ENCODE results near the gene KMT5B. TPM values are rescaled to one million over a fixed set of nuclear protein-coding genes. Genes with fewer than 3 reads are reported as not detected.

The KMT5B gene
- polyA plus RNA-seq, 3 donors, result 12.2 to 22.0 (median 19.5) TPM

GRCh38 chr11:68204402-68204801, 8.7 kb downstream of the KMT5B start:
- TF ChIP-seq CTCF (IDR thresholded peaks at IDR 0.05), result no peak
- no peak overlapping the region for H3K4me3 Mint-ChIP-seq
- H3K36me3 Mint-ChIP-seq, result peaks cover 3 to 10% of the 10 kb centered on the region in 2 donors
- Histone ChIP-seq H3K4me3 (replicated peaks in 1 of 3; ENCODE audit: low read depth in 2 of 3, low read length in 3 of 3) (no peak overlapping the region), H3K9ac (ENCODE audit: insufficient read depth, low read length, poor library complexity, severe bottlenecking) (no peak overlapping the region), H3K36me3 (replicated peaks in 1 of 2; ENCODE audit: control insufficient read depth in 1 of 2, insufficient read depth in 2 of 2, low read length in 2 of 2) (peaks cover 0 to 4% of the 10 kb centered on the region in 2 donors), H3K4me1 (ENCODE audit: control insufficient read depth in 1 of 2, insufficient read depth in 2 of 2, low read length in 2 of 2) (peaks cover 23 to 26% of the 10 kb centered on the region in 2 donors), H3K79me2 (ENCODE audit: insufficient read depth, low read length) (peaks cover 100% of the 10 kb centered on the region), H3K27me3 (ENCODE audit: control insufficient read depth in 2 of 2, insufficient read depth in 2 of 2, low read length in 2 of 2) (no peaks in the 10 kb centered on the region), H2AFZ (ENCODE audit: insufficient read depth, low read depth, low read length, poor library complexity, severe bottlenecking) (no peak overlapping the region), H3K4me2 (replicated peaks; ENCODE audit: extremely low read depth, low read length, poor library complexity, severe bottlenecking) (no peak overlapping the region), H4K20me1 (ENCODE audit: insufficient read depth, low read length) (peaks cover 100% of the 10 kb centered on the region), H3K9me3 (replicated peaks in 1 of 2; ENCODE audit: control insufficient read depth in 1 of 2, insufficient read depth in 1 of 2, low read length in 2 of 2) (no peaks in the 10 kb centered on the region), H3K27ac (ENCODE audit: low read depth in 1 of 2, low read length in 2 of 2) (no peak overlapping the region)
- peaks cover 0 to 1% (median 1%) of the 10 kb centered on the region in 3 donors for H3K27me3 Mint-ChIP-seq (ENCODE audit: low read depth in 3 of 3)
- intact Hi-C loops (cut with micrococcal nuclease), result no loop called here
- peaks cover 42% of the 10 kb centered on the region for H3K4me1 Mint-ChIP-seq
- no peak for DNase-seq
- WGBS (ENCODE audit: insufficient coverage), result 86% methylated on average over 2 of the region's 6 CpGs
- peaks cover 0 to 2% (median 0%) of the 10 kb centered on the region in 7 donors for H3K9me3 Mint-ChIP-seq
- no peak overlapping the region for H3K27ac Mint-ChIP-seq

DNA sequence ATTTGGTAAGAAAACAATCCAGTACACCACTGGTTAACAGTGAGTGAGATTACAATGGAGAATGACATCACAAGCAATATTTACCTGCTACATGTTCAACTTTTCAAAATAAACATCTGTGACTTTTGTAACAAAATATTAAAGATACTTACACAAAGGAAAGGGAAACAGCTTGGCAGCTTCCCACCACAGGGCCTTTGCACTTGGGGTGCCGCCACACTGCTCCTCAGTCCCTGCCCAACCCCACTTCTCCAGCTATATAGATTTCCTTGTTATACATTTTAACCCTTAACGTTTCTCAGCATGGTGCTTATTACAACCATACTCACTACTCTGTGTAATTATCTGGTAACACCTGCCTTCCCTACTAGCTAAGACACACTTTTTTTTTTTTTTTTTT, 10.9 kb downstream of the KMT5B start:
- Histone ChIP-seq H3K4me1 (ENCODE audit: control insufficient read depth in 1 of 2, insufficient read depth in 2 of 2, low read length in 2 of 2) (peaks cover 10 to 11% of the 10 kb centered on the region in 2 donors), H4K20me1 (ENCODE audit: insufficient read depth, low read length) (peaks cover 100% of the 10 kb centered on the region)
- DNase-seq, result no peak

More for the DNA sequence above, 10.9 kb downstream of the KMT5B start:
- Histone ChIP-seq H3K9ac (ENCODE audit: insufficient read depth, low read length, poor library complexity, severe bottlenecking) (no peak overlapping the region), H3K4me3 (replicated peaks in 1 of 3; ENCODE audit: low read depth in 2 of 3, low read length in 3 of 3) (no peak overlapping the region), H3K27me3 (ENCODE audit: control insufficient read depth in 2 of 2, insufficient read depth in 2 of 2, low read length in 2 of 2) (no peaks in the 10 kb centered on the region), H3K4me2 (replicated peaks; ENCODE audit: extremely low read depth, low read length, poor library complexity, severe bottlenecking) (no peak overlapping the region), H3K79me2 (ENCODE audit: insufficient read depth, low read length) (peaks cover 99% of the 10 kb centered on the region), H3K36me3 (replicated peaks in 1 of 2; ENCODE audit: control insufficient read depth in 1 of 2, insufficient read depth in 2 of 2, low read length in 2 of 2) (peaks cover 0 to 7% of the 10 kb centered on the region in 2 donors), H2AFZ (ENCODE audit: insufficient read depth, low read depth, low read length, poor library complexity, severe bottlenecking) (no peak overlapping the region), H3K9me3 (replicated peaks in 1 of 2; ENCODE audit: control insufficient read depth in 1 of 2, insufficient read depth in 1 of 2, low read length in 2 of 2) (no peaks in the 10 kb centered on the region), H3K27ac (ENCODE audit: low read depth in 1 of 2, low read length in 2 of 2) (no peak overlapping the region)
- no peak for TF ChIP-seq CTCF (IDR thresholded peaks at IDR 0.05)
- Mint-ChIP-seq H3K27ac (peak overlapping the region in 1 of 7 donors; percentile 41), H3K9me3 (peaks cover 0 to 2% (median 0%) of the 10 kb centered on the region in 7 donors), H3K4me3 (no peak overlapping the region), H3K36me3 (peaks cover 7 to 10% of the 10 kb centered on the region in 2 donors), H3K4me1 (peaks cover 30% of the 10 kb centered on the region), H3K27me3 (ENCODE audit: low read depth in 3 of 3) (no peaks in the 10 kb centered on the region)
- 93% methylated on average over 2 of the region's 2 CpGs for WGBS (ENCODE audit: insufficient coverage)
- intact Hi-C loops (cut with micrococcal nuclease), result no loop called here
